Fibroblast of skin of back (primary cell): Measurements from ENCODE around the gene ZNG1F.
"Not testable (repeated sequence)": the region's sequence is repeated elsewhere in the genome, so short reads cannot be mapped to it uniquely, and the experiment has no call there.

ENCODE experiments used
- DNase-seq: peaks from one replicate; pipeline ENCODE4 v3.0.0-alpha.2; 2013

Gene ZNG1F

GRCh38 chr9:41086215-41086614 lies 102.9 kb downstream of the ZNG1F start:
- not testable (repeated sequence) for DNase-seq

- not testable (repeated sequence) for DNase-seq
Measured at GRCh38 chr9:41082358-41082757, 106.8 kb downstream of the ZNG1F start.
